Measurements from ENCODE around the gene TNFAIP8L2.

TNFAIP8L2 gene

DNA sequence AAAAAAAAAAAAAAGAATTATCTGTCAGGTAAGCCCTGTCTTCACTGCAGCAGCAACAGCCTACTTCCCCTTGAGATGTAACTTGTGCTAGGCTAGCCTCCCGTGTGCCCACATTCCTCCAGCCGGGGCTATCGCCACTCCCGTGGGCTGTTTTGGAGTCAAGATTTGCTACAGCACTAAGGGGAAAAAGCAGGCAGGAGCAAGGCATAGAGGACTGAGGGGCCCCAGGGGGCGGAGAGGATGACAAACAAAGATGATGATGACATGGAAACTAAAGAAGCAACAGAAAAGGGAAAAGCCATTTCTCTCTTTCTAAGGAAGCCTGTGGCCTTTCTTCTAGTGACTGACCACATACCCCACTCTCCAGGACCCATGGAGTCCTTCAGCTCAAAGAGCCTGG lies 1.9 kb downstream of the TNFAIP8L2 start:
- Histone ChIP-seq H3K9me3 (replicated peaks; ENCODE audit: insufficient read depth, low read length) (no peaks in the 10 kb centered on the region), H3K9me2 (replicated peaks; ENCODE audit: insufficient read depth, low read length) (no peaks in the 10 kb centered on the region), H3K79me2 (ENCODE audit: low read length) (no peaks in the 10 kb centered on the region), H3K27me3 (replicated peaks; ENCODE audit: insufficient read depth, low read length) (no peaks in the 10 kb centered on the region), H3F3A (ENCODE audit: insufficient read depth, low read length) (no peaks in the 10 kb centered on the region), H3K27ac (ENCODE audit: low read length) (no peak overlapping the region), H3K4me1 (ENCODE audit: low read length) (no peaks in the 10 kb centered on the region), H3K9ac (ENCODE audit: low read length) (no peak overlapping the region), H2AFZ (ENCODE audit: low read length) (no peak overlapping the region), H3K4me2 (ENCODE audit: low read depth, low read length) (no peak overlapping the region), H3K4me3 (ENCODE audit: low read length) (no peak overlapping the region), H4K20me1 (ENCODE audit: insufficient read depth, low read length) (no peaks in the 10 kb centered on the region), H3K36me3 (replicated peaks; ENCODE audit: insufficient read depth, low read length) (no peaks in the 10 kb centered on the region)
- no peak for TF ChIP-seq CTCF (IDR thresholded peaks at IDR 0.05; ENCODE audit: low read length)
- no peak for TF ChIP-seq EZH2phosphoT487 (IDR thresholded peaks at IDR 0.05; ENCODE audit: low read length)
- TF ChIP-seq EZH2 (optimal IDR thresholded peaks at IDR 0.05; ENCODE audit: low read depth, low read length), result no peak
- no peak for DNase-seq

- no peak for DNase-seq
- Histone ChIP-seq H3K4me2 (ENCODE audit: low read depth, low read length) (no peak overlapping the region), H4K20me1 (ENCODE audit: insufficient read depth, low read length) (no peaks in the 10 kb centered on the region), H3K9me2 (replicated peaks; ENCODE audit: insufficient read depth, low read length) (no peaks in the 10 kb centered on the region), H3F3A (ENCODE audit: insufficient read depth, low read length) (no peaks in the 10 kb centered on the region), H3K27ac (ENCODE audit: low read length) (no peak overlapping the region), H2AFZ (ENCODE audit: low read length) (no peak overlapping the region), H3K4me3 (ENCODE audit: low read length) (no peak overlapping the region), H3K9me3 (replicated peaks; ENCODE audit: insufficient read depth, low read length) (no peaks in the 10 kb centered on the region), H3K27me3 (replicated peaks; ENCODE audit: insufficient read depth, low read length) (no peaks in the 10 kb centered on the region), H3K4me1 (ENCODE audit: low read length) (no peaks in the 10 kb centered on the region), H3K9ac (ENCODE audit: low read length) (no peak overlapping the region), H3K36me3 (replicated peaks; ENCODE audit: insufficient read depth, low read length) (no peaks in the 10 kb centered on the region), H3K79me2 (ENCODE audit: low read length) (no peaks in the 10 kb centered on the region)
- TF ChIP-seq EZH2 (optimal IDR thresholded peaks at IDR 0.05; ENCODE audit: low read depth, low read length) (no peak), CTCF (IDR thresholded peaks at IDR 0.05; ENCODE audit: low read length) (no peak), EZH2phosphoT487 (IDR thresholded peaks at IDR 0.05; ENCODE audit: low read length) (no peak)
Measured at GRCh38 chr1:151158751-151159251, 2.4 kb downstream of the TNFAIP8L2 start.

DNA sequence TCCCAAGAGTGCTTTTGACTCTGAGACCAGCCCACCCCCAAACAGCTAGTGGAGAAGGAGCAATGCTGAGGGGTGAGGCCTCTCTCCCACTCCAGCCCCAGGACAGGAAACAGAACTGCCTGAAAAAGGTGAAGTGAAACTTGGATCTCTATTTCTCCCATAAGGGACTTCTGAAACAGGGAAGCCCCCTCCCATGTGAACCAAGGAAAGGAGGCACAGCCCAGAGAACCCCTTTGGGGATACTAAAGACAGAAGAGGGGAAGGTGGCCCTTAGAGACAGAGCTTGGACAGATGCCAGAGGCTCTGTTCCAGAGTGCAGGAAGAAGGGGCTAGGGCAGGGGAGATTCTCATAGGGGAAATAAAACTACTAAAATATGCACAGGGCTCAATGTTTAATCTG lies 2.9 kb downstream of the TNFAIP8L2 start:
- Histone ChIP-seq H3F3A (ENCODE audit: insufficient read depth, low read length) (no peaks in the 10 kb centered on the region), H3K4me1 (ENCODE audit: low read length) (no peaks in the 10 kb centered on the region), H4K20me1 (ENCODE audit: insufficient read depth, low read length) (no peaks in the 10 kb centered on the region), H3K9me3 (replicated peaks; ENCODE audit: insufficient read depth, low read length) (no peaks in the 10 kb centered on the region), H3K4me3 (ENCODE audit: low read length) (no peak overlapping the region), H2AFZ (ENCODE audit: low read length) (no peak overlapping the region), H3K27ac (ENCODE audit: low read length) (no peak overlapping the region), H3K9ac (ENCODE audit: low read length) (no peak overlapping the region), H3K27me3 (replicated peaks; ENCODE audit: insufficient read depth, low read length) (no peaks in the 10 kb centered on the region), H3K4me2 (ENCODE audit: low read depth, low read length) (no peak overlapping the region), H3K36me3 (replicated peaks; ENCODE audit: insufficient read depth, low read length) (no peaks in the 10 kb centered on the region), H3K9me2 (replicated peaks; ENCODE audit: insufficient read depth, low read length) (no peaks in the 10 kb centered on the region), H3K79me2 (ENCODE audit: low read length) (peaks cover 2% of the 10 kb centered on the region; the same call in 1 of the 2 replicates)
- TF ChIP-seq EZH2 (optimal IDR thresholded peaks at IDR 0.05; ENCODE audit: low read depth, low read length), result no peak
- TF ChIP-seq CTCF (IDR thresholded peaks at IDR 0.05; ENCODE audit: low read length), result no peak
- TF ChIP-seq EZH2phosphoT487 (IDR thresholded peaks at IDR 0.05; ENCODE audit: low read length), result no peak
- DNase-seq, result no peak

All from MM.1S (cell line).